Stomach (tissue), 4 donors: ENCODE data around the gene SPACDR.

Experiments used
- EP300 ChIP-seq: sonication (generic); formaldehyde crosslinking; IDR thresholded peaks from one replicate; pipeline ENCODE4 v1.6.1; 2017; ENCODE audit warnings: antibody characterized with exemption
- POLR2A ChIP-seq, 4 donors: fragments of 450-650 bp; IDR thresholded peaks; one replicate each; pipeline ENCODE4 v1.6.1; 2016; ENCODE audit warnings: antibody characterized with exemption in 4 of 4, control low read depth in 2 of 4, mild to moderate bottlenecking in 1 of 4, moderate library complexity in 1 of 4
- POLR2AphosphoS5 ChIP-seq, 3 donors: sonication (generic); formaldehyde crosslinking; IDR thresholded peaks; one replicate each; pipeline ENCODE4 v1.6.1; 2016; ENCODE audit warnings: antibody characterized with exemption in 3 of 3
- TF ChIP-seq, protein P1 (sequence below), 7 experiments: fragments of 450-650 bp in 4 of 7; fragments of 200-600 bp in 3 of 7; sonication (generic) in 3 of 7; IDR thresholded peaks; one replicate each; pipeline ENCODE4 v1.5.1; 2016 to 2019; ENCODE audit warnings: antibody characterized with exemption in 7 of 7, control low read depth in 2 of 7, mild to moderate bottlenecking in 1 of 7

DNA sequence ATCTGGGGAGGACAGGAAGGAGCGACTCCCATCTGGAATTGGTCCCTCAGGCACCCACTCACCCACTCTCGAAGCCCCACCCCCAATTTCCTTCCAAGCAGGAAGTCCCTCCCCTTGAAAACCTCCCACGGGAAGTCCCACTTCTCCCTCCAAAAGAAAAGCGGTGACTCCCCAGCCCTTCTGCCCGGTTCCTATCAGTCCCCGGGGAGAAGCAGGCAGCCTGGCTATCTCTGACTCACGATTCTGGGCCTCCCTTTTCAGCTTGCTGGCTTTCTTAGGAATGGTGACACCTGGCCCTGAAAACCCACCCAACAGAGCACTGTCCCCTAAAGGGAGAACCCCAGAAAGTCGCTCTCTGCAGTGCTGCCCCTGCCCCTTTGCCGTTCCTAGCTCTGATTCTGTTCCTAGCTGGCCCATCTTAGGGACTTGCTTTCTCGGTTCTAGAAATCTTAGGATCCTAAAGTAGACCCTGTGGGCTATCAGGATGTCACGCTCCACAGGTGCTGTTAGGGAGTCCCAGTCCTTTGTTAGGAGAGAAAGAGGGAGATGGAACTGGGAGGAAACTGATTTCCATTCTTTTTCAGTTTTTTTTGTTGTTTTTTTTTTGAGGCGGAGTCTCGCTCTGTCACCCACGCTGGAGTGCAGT, 8.9 kb upstream of the SPACDR start:
- TF ChIP-seq POLR2AphosphoS5 (IDR thresholded peaks at IDR 0.05) (no peak), POLR2A (IDR thresholded peaks at IDR 0.05) (no peak), EP300 (no peak)
- TF ChIP-seq, protein P1, sequence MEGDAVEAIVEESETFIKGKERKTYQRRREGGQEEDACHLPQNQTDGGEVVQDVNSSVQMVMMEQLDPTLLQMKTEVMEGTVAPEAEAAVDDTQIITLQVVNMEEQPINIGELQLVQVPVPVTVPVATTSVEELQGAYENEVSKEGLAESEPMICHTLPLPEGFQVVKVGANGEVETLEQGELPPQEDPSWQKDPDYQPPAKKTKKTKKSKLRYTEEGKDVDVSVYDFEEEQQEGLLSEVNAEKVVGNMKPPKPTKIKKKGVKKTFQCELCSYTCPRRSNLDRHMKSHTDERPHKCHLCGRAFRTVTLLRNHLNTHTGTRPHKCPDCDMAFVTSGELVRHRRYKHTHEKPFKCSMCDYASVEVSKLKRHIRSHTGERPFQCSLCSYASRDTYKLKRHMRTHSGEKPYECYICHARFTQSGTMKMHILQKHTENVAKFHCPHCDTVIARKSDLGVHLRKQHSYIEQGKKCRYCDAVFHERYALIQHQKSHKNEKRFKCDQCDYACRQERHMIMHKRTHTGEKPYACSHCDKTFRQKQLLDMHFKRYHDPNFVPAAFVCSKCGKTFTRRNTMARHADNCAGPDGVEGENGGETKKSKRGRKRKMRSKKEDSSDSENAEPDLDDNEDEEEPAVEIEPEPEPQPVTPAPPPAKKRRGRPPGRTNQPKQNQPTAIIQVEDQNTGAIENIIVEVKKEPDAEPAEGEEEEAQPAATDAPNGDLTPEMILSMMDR (IDR thresholded peaks at IDR 0.05) = no peak
